CD4-positive, alpha-beta memory T cell (primary cell): Measurements from ENCODE around the gene NRCAM. TPM values are rescaled to one million over a fixed set of nuclear protein-coding genes. Genes with fewer than 3 reads are reported as not detected.
A peak's percentile ranks its signal among the peaks of the same experiment; 100 is the strongest.
"Not testable (repeated sequence)": the region's sequence is repeated elsewhere in the genome, so short reads cannot be mapped to it uniquely, and the experiment has no call there.

Source experiments
- CTCF ChIA-PET: fragments of 350-600 bp; sonication (Branson Sonifier 250); formaldehyde crosslinking; loops from one replicate; lab custom pipeline; 2021; ENCODE audit warnings: inconsistent platforms; ENCODE audit not compliant: partially characterized antibody; lab: Charles Lee
- POLR2A ChIA-PET: fragments of 350-600 bp; sonication (Branson Sonifier 250); formaldehyde crosslinking; loops from one replicate; lab custom pipeline; 2021; ENCODE audit not compliant: partially characterized antibody; lab: Charles Lee
- DNase-seq, 5 donors: peaks; one replicate each; pipeline versions ENCODE4 v3.0.0 to v3.0.0-alpha.2; 2020 to 2022; ENCODE audit warnings: mixed read lengths in 1 of 5
- H3K27ac ChIP-seq: one replicate; pipeline ENCODE4 v1.7.0; 2013; ENCODE audit warnings: low read depth, low read length
- H3K27me3 ChIP-seq: 2 replicates; pipeline ENCODE4 v1.7.0; 2013; ENCODE audit warnings: mild to moderate bottlenecking, low read length, moderate library complexity; ENCODE audit not compliant: insufficient read depth
- H3K36me3 ChIP-seq: 2 replicates; pipeline ENCODE4 v1.7.0; 2013; ENCODE audit warnings: mild to moderate bottlenecking, low read length, moderate library complexity; ENCODE audit not compliant: insufficient read depth
- H3K4me1 ChIP-seq: 2 replicates; pipeline ENCODE4 v1.7.0; 2013; ENCODE audit warnings: mild to moderate bottlenecking, low read length, moderate library complexity; ENCODE audit not compliant: insufficient read depth
- H3K4me3 ChIP-seq, 2 donors: one replicate each; pipeline ENCODE4 v1.7.0; 2013; ENCODE audit warnings: low read length in 2 of 2, mild to moderate bottlenecking in 1 of 2
- H3K9me3 ChIP-seq, 2 donors: one replicate each; pipeline ENCODE4 v1.7.0; 2013; ENCODE audit warnings: low read length in 2 of 2, control low read depth in 1 of 2; ENCODE audit not compliant: control insufficient read depth in 1 of 2
- H3K27ac Mint-ChIP-seq, 7 donors: one replicate each; pipeline ENCODE4 v1.8.0; 2020 to 2021; ENCODE audit warnings: mixed read lengths in 7 of 7, mild to moderate bottlenecking in 6 of 7, inconsistent platforms in 3 of 7, moderate library complexity in 3 of 7
- H3K27me3 Mint-ChIP-seq, 2 donors: one replicate each; pipeline ENCODE4 v1.8.0; 2020 to 2021; ENCODE audit warnings: mixed read lengths in 2 of 2
- H3K36me3 Mint-ChIP-seq, 2 donors: one replicate each; pipeline ENCODE4 v1.8.0; 2020 to 2021; ENCODE audit warnings: mixed read lengths in 2 of 2, inconsistent platforms in 1 of 2, mild to moderate bottlenecking in 1 of 2
- H3K4me1 Mint-ChIP-seq, 4 donors: one replicate each; pipeline ENCODE4 v1.8.0; 2020 to 2021; ENCODE audit warnings: mixed read lengths in 4 of 4, mild to moderate bottlenecking in 1 of 4
- H3K4me3 Mint-ChIP-seq, 8 donors: one replicate each; pipeline ENCODE4 v1.8.0; 2020 to 2021; ENCODE audit warnings: mixed read lengths in 8 of 8, mild to moderate bottlenecking in 7 of 8, moderate library complexity in 6 of 8, inconsistent platforms in 3 of 8
- H3K9me3 Mint-ChIP-seq, 8 donors: one replicate each; pipeline ENCODE4 v1.8.0; 2020 to 2021; ENCODE audit warnings: mixed read lengths in 8 of 8, mild to moderate bottlenecking in 5 of 8, inconsistent platforms in 3 of 8, moderate library complexity in 1 of 8
- intact Hi-C: fragments of 100-400 bp; cut with micrococcal nuclease; formaldehyde crosslinking; loops from one replicate; pipeline ENCODE4 v1.15.1; 2023
- polyA plus RNA-seq, 2 donors: library from polyadenylated mRNA; unstranded; fragments of 300-500 nt; fragmentation: Illumina TruSeq; gene quantifications; one replicate each; pipeline ENCODE4 v1.2.3, GENCODE V29; 2021
- total RNA-seq, 2 experiments: library from RNA; stranded (reverse); gene quantifications; one replicate each; pipeline ENCODE4 v1.2.3, GENCODE V29; 2021

NRCAM gene
- total and polyA plus RNA-seq, 4 experiments from 2014 or later: 0.22 to 0.41 (median 0.32) TPM; not detected in 1

DNA sequence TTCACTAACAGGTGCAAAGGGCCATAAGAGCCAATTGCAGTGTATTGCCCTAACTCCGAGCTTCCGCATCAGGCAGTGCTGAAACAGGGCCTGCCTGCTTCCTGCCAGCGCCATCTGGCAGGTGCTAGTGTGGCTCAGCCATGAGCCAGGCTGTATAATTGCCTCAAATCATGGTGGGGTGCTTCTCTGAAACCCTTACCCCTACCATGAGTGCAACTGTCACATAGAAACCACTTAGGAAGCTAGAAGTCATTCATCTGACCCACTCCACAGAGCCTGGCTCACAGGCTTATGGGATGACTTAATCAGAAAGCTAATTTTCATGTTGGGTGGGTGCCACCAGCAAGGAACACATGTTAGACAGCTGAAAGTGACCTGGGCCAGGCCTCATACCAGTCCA is 192.8 kb downstream of the NRCAM start:
- DNase-seq: no peak

DNA sequence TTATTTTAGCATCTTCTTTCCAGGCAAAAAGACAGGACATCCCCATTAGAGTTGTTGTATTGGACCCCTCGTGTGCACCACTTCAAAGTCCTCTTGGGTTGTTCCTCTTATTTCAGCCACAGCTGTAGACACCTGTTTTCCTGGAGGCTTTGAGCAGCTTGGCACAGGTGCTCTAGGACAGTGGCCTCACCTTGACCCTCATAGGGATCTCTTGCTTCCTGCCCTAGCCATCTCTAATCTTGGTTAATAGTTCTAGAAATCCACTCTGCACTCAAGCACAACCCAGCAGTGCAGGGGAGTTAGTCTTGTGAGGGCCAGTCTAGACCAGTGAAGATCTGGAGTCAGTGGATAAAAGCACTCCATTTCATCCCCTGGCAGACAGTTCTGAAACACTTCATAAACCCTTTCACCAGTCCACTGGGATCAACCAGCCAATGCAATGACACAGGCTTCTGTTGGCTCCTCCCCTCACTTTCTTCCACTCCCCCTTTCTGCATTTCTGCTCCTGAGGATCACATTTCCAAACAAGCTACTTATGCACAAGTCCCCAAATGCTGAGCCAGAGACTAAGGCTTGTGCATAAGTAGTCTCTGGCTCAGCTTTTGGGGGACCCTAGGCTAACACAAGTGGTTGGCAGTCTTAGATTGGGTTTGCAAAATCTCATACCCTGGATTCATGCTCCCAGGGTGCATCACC is 194.5 kb downstream of the NRCAM start:
- no peak overlapping the region for H3K4me3 Mint-ChIP-seq
- intact Hi-C loops: no loop called here
- CTCF ChIA-PET: no interaction called here

More for the DNA sequence above, 192.8 kb downstream of the NRCAM start:
- intact Hi-C loops: no loop called here
- Mint-ChIP-seq H3K27ac (no peak overlapping the region), H3K9me3 (peaks cover 0 to 12% (median 5%) of the 10 kb centered on the region in 8 donors), H3K27me3 (peaks cover 0 to 2% of the 10 kb centered on the region in 2 donors), H3K36me3 (no peaks in the 10 kb centered on the region), H3K4me1 (no peaks in the 10 kb centered on the region), H3K4me3 (no peak overlapping the region)
- Histone ChIP-seq H3K4me3 (no peak overlapping the region), H3K27me3 (no peaks in the 10 kb centered on the region), H3K4me1 (no peaks in the 10 kb centered on the region), H3K36me3 (no peaks in the 10 kb centered on the region), H3K9me3 (no peaks in the 10 kb centered on the region), H3K27ac (no peak overlapping the region)
- POLR2A ChIA-PET: no interaction called here
- CTCF ChIA-PET: no interaction called here

DNA sequence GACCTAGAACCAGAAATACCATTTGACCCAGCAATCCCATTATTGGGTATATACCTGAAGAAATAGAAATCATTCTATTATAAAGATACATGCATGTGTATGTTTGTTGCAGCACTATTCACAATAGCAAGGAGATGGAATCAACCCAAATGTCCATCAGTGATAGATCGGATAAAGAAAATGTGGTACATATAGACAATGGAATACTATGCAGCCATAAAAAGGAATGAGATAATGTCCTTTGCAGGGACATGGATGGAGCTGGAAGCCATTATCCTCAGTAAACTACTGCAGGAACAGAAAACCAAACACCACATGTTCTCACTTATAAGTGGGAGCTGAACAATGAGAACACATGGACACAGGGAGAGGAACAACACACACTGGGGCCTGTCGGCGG is 196.8 kb downstream of the NRCAM start:
- H3K4me1 Mint-ChIP-seq, H3K4me3 ChIP-seq, POLR2A ChIA-PET, H3K27me3 Mint-ChIP-seq, DNase-seq, CTCF ChIA-PET, H3K4me1 ChIP-seq, intact Hi-C loops, H3K36me3 Mint-ChIP-seq, H3K36me3 ChIP-seq, H3K4me3 Mint-ChIP-seq, H3K27me3 ChIP-seq, H3K27ac ChIP-seq, H3K27ac Mint-ChIP-seq, H3K9me3 ChIP-seq: not testable (repeated sequence)
- H3K9me3 Mint-ChIP-seq: peaks cover 0 to 21% (median 10%) of the 10 kb centered on the region in 8 donors

More for the DNA sequence above, 194.5 kb downstream of the NRCAM start:
- no peak overlapping the region for H3K27ac Mint-ChIP-seq
- H3K4me3 ChIP-seq: no peak overlapping the region
- H3K4me1 Mint-ChIP-seq: no peaks in the 10 kb centered on the region
- no peak for DNase-seq
- H3K27me3 Mint-ChIP-seq: peaks cover 0 to 2% of the 10 kb centered on the region in 2 donors
- POLR2A ChIA-PET: no interaction called here
- H3K4me1 ChIP-seq: no peaks in the 10 kb centered on the region
- H3K27me3 ChIP-seq: no peaks in the 10 kb centered on the region
- no peaks in the 10 kb centered on the region for H3K36me3 ChIP-seq
- H3K9me3 Mint-ChIP-seq: peaks cover 0 to 12% (median 6%) of the 10 kb centered on the region in 8 donors
- H3K9me3 ChIP-seq: no peaks in the 10 kb centered on the region
- no peaks in the 10 kb centered on the region for H3K36me3 Mint-ChIP-seq
- H3K27ac ChIP-seq: no peak overlapping the region

DNA sequence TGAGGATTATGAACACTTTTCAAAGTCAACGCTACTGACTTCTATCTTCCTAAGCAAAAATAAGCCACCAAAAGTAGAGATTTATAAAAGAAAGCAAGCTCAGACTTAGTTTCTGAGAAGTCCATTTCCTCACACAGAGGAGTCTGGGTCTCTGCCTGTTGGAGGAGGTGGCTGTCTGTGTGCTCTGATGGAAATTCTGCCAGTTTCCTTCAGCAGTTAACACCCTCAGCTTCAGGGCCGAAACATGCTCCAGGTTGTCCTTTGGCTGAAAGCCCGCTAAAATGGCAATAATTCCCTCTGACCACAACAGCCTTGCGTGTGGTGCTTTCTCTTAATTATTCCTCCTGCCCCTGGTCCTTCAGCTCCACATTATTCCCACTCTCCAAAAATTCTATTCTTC is 198.3 kb downstream of the NRCAM start:
- POLR2A ChIA-PET: no interaction called here
- intact Hi-C loops: no loop called here
- no peaks in the 10 kb centered on the region for H3K4me1 Mint-ChIP-seq
- H3K4me3 Mint-ChIP-seq: no peak overlapping the region
- CTCF ChIA-PET: no interaction called here
- Histone ChIP-seq H3K36me3 (no peaks in the 10 kb centered on the region), H3K4me3 (no peak overlapping the region), H3K27me3 (no peaks in the 10 kb centered on the region), H3K4me1 (no peaks in the 10 kb centered on the region), H3K27ac (no peak overlapping the region), H3K9me3 (no peaks in the 10 kb centered on the region)
- peak overlapping the region in 1 of 7 donors; percentile 42 for H3K27ac Mint-ChIP-seq
- peaks cover 0 to 2% of the 10 kb centered on the region in 2 donors for H3K27me3 Mint-ChIP-seq
- no peaks in the 10 kb centered on the region for H3K36me3 Mint-ChIP-seq
- DNase-seq: no peak
- peaks cover 0 to 24% (median 10%) of the 10 kb centered on the region in 8 donors for H3K9me3 Mint-ChIP-seq

GRCh38 chr7:108254259-108254658 is 202.0 kb downstream of the NRCAM start:
- CTCF ChIA-PET: no interaction called here
- H3K4me1 ChIP-seq: no peaks in the 10 kb centered on the region
- no peak overlapping the region for H3K4me3 ChIP-seq
- no peak overlapping the region for H3K27ac Mint-ChIP-seq
- H3K4me1 Mint-ChIP-seq: no peaks in the 10 kb centered on the region
- POLR2A ChIA-PET: no interaction called here
- peaks cover 2 to 3% of the 10 kb centered on the region in 2 donors for H3K27me3 Mint-ChIP-seq
- no peaks in the 10 kb centered on the region for H3K36me3 Mint-ChIP-seq
- H3K27ac ChIP-seq: no peak overlapping the region
- no peaks in the 10 kb centered on the region for H3K27me3 ChIP-seq
- H3K36me3 ChIP-seq: no peaks in the 10 kb centered on the region
- H3K4me3 Mint-ChIP-seq: no peak overlapping the region
- H3K9me3 ChIP-seq: no peaks in the 10 kb centered on the region
- DNase-seq: no peak
- intact Hi-C loops: no loop called here
- H3K9me3 Mint-ChIP-seq: peaks cover 0 to 16% (median 5%) of the 10 kb centered on the region in 8 donors

DNA sequence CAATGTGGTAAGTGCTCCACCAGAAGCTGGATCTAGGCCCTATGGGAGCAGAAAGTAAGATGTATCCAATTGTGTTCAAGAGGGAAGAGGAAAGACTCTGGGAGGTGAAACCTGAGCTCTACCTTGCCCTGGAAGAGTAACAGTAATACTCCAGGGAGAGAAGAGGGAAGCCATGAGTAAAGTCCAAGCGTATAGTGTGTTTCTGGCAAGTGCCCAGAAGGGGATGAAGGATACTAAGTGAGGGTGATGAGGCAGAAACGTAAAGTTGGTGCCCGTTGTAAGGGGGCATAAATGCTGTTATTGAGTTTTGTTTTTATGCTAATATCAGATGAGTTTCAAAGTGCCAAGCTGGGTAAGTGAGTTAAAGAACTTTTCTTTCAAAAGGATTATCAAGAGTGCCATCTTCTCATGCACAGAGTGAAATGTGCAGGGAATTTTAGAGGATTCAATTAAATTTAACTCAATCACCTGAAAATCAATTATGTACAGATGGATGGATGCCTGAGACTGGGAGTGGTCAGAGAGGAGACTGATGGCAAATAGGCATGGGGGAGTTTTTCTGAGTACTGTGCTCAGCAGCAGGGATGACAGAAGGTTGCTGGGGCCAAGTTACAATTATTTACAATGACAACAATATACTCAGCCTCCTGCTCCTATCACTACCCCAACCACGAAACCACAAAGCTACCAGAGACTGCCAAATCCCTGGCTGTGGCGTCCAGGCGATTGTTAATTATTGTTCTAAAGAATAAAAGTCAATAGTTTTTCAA is 202.8 kb downstream of the NRCAM start:
- no peaks in the 10 kb centered on the region for H3K27me3 ChIP-seq
- no peaks in the 10 kb centered on the region for H3K36me3 ChIP-seq
- no peak for DNase-seq
- Mint-ChIP-seq H3K4me3 (no peak overlapping the region), H3K4me1 (no peaks in the 10 kb centered on the region), H3K27me3 (peaks cover 3 to 6% of the 10 kb centered on the region in 2 donors), H3K27ac (no peak overlapping the region), H3K9me3 (peaks cover 0 to 13% (median 4%) of the 10 kb centered on the region in 8 donors), H3K36me3 (no peaks in the 10 kb centered on the region)
- no peak overlapping the region for H3K27ac ChIP-seq
- no peak overlapping the region for H3K4me3 ChIP-seq
- ChIA-PET CTCF (no interaction called here), POLR2A (no interaction called here)
- intact Hi-C loops: no loop called here
- H3K4me1 ChIP-seq: no peaks in the 10 kb centered on the region
- H3K9me3 ChIP-seq: no peaks in the 10 kb centered on the region

DNA sequence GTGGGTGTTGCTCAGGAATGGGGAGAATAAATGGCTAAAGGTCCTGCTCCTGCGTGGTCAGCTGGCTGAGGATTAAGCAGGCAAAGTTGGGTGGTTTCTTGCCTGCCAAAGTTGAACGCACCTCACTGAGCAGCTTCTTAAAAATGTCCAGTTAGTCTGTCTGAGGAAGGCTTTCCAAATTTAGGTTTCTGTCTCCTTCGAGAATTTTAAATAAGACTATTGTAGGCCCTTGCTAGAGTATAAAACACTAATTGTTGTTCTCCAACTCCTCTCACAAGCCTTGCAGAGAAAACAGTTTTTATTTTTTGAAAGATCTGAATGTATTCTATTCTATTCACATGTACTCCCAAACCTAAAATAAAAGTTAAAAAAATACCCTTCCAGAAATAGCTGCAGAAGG is 204.1 kb downstream of the NRCAM start:
- CTCF ChIA-PET: no interaction called here
- no peak overlapping the region for H3K27ac ChIP-seq

More for the DNA sequence above, 204.1 kb downstream of the NRCAM start:
- no peak overlapping the region for H3K27ac Mint-ChIP-seq
- peaks cover 3 to 6% of the 10 kb centered on the region in 2 donors for H3K27me3 Mint-ChIP-seq
- no peak overlapping the region for H3K4me3 Mint-ChIP-seq
- Histone ChIP-seq H3K9me3 (no peaks in the 10 kb centered on the region), H3K36me3 (no peaks in the 10 kb centered on the region), H3K4me3 (no peak overlapping the region), H3K4me1 (no peaks in the 10 kb centered on the region), H3K27me3 (no peaks in the 10 kb centered on the region)
- intact Hi-C loops: no loop called here
- H3K4me1 Mint-ChIP-seq: no peaks in the 10 kb centered on the region
- POLR2A ChIA-PET: no interaction called here
- H3K9me3 Mint-ChIP-seq: peaks cover 0 to 13% (median 4%) of the 10 kb centered on the region in 8 donors
- no peak for DNase-seq
- no peaks in the 10 kb centered on the region for H3K36me3 Mint-ChIP-seq
